ENCODE data around the gene PTGIR. TPM values are rescaled to one million over a fixed set of nuclear protein-coding genes. Genes with fewer than 3 reads are reported as not detected.

The PTGIR gene
- total and polyA plus RNA-seq, 2 of the 4 experiments (the other 2 are of a cell fraction), result 0.54 to 5.3 TPM

DNA sequence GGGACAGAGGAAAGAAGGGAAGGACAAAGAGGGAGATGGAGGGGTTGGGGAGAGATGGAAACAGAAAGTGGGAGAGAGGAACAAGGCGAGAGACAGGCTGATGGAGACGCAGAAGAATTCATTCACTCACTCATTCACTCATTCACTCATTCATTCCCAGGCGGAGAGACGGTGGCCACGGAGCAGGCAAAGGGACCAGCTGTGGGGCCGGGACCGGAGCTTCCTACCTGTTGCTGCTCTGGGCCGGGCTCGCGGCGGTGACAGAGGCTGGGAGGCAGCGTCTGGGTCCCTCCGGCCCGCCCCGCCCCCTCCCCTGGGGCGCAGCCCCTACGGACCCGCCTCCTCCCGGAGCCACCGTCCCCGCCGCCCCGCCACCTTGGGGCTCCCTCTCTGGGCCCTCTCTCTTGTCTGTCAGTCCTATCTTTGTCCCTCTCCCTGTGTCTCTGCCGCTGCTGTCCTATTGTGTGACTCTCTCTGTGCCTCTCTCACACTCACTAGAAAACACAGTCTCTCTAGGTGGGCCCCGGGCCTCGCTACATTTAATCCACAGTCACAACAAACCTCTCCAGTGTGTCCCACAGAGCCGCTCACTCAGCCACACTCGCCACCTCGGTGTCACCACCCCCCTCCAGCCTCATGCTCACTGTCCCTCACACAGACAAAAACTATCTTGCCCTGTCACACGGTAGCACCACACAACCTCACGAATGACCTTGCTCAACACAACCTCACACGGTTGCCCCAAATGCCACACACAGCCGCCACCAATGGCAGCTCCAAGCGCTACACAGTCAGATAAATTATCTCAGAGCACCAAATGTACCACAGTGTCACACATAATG is 11.3 kb upstream of the PTGIR start, which contains the start of gene GNG8:
GNG8 (minus strand) TSS at position 283 of the 842 bp plus-strand sequence. CDS start 1,520 bp downstream, outside the sequence.
- Histone ChIP-seq H4K91ac (ENCODE audit: insufficient read depth, low read depth, low read length) (no peak within 1 kb of the TSS), H3K27me3 (ENCODE audit: control insufficient read depth, insufficient read depth, low read length) (no peaks in the 10 kb centered on the region; the same call in 1 of the 2 replicates), H2AK5ac (ENCODE audit: low read depth, low read length) (0 out of 2 replicates have a peak within 1 kb of the TSS, but pooled peaks have one; percentile 25), H2AK9ac (replicated peaks; ENCODE audit: low read depth, low read length, poor library complexity) (peak within 1 kb of the TSS; percentile 72), H4K8ac (ENCODE audit: low read depth in 2 of 2, low read length in 2 of 2) (no peak within 1 kb of the TSS), H4K5ac (ENCODE audit: low read depth, low read length) (no peak within 1 kb of the TSS), H2BK120ac (ENCODE audit: low read depth, low read length) (no peak within 1 kb of the TSS), H3K18ac (ENCODE audit: low read depth, low read length) (no peak within 1 kb of the TSS), H3K9ac (ENCODE audit: low read depth, low read length) (no peak within 1 kb of the TSS), H3K9me1 (ENCODE audit: insufficient read depth, low read length) (no peaks in the 10 kb centered on the region), H3K4me3 (ENCODE audit: insufficient read depth, low read depth, low read length) (no peak within 1 kb of the TSS), H2BK5ac (ENCODE audit: low read depth, low read length, poor library complexity, severe bottlenecking) (no peak within 1 kb of the TSS), H3K79me1 (ENCODE audit: low read depth in 1 of 2, low read length in 2 of 2) (no peaks in the 10 kb centered on the region), H3K27ac (ENCODE audit: insufficient read depth, low read length) (no peak within 1 kb of the TSS), H3K4me2 (ENCODE audit: low read depth, low read length) (no peak within 1 kb of the TSS), H3K36me3 (ENCODE audit: control insufficient read depth, insufficient read depth, low read length) (no peaks in the 10 kb centered on the region), H2AFZ (replicated peaks; ENCODE audit: low read length, poor library complexity) (no peak within 1 kb of the TSS), H4K20me1 (ENCODE audit: insufficient read depth, low read length) (peaks cover 4% of the 10 kb centered on the region; the same call in 1 of the 2 replicates), H3K4ac (ENCODE audit: low read depth, low read length) (no peak within 1 kb of the TSS), H3K56ac (ENCODE audit: extremely low read depth, insufficient read depth, low read length) (no peak within 1 kb of the TSS), H2BK20ac (ENCODE audit: low read depth, low read length) (no peak within 1 kb of the TSS), H3K23ac (ENCODE audit: low read depth, low read length) (no peak within 1 kb of the TSS), H3K4me1 (ENCODE audit: control insufficient read depth, insufficient read depth, low read length) (peaks cover 10% of the 10 kb centered on the region), H3K9me3 (ENCODE audit: control insufficient read depth, insufficient read depth, low read length) (no peaks in the 10 kb centered on the region), H2BK15ac (ENCODE audit: low read depth, low read length) (no peak within 1 kb of the TSS), H3K14ac (replicated peaks; ENCODE audit: low read depth, low read length) (no peak within 1 kb of the TSS)
- TF ChIP-seq CTCF (conservative IDR thresholded peaks at IDR 0.05; ENCODE audit: low read depth, low read length) (no peak), MAZ (IDR thresholded peaks at IDR 0.05; ENCODE audit: borderline replicate concordance, low read depth, low read length) (no peak), MXI1 (IDR thresholded peaks at IDR 0.05; ENCODE audit: borderline replicate concordance, low read depth, low read length) (no peak), MAFK (IDR thresholded peaks at IDR 0.05; ENCODE audit: low read depth, low read length) (no peak), SMC3 (IDR thresholded peaks at IDR 0.05; ENCODE audit: low read depth, low read length) (no peak), RFX5 (IDR thresholded peaks at IDR 0.05; ENCODE audit: low read depth, low read length) (no peak), ELK1 (IDR thresholded peaks at IDR 0.05; ENCODE audit: borderline replicate concordance, low read depth, low read length) (no peak), RCOR1 (IDR thresholded peaks at IDR 0.05; ENCODE audit: insufficient replicate concordance, low read length) (no peak), CHD1 (IDR thresholded peaks at IDR 0.05; ENCODE audit: low read depth, low read length) (no peak), USF2 (IDR thresholded peaks at IDR 0.05; ENCODE audit: low read depth, low read length) (no peak), CEBPB (IDR thresholded peaks at IDR 0.05; ENCODE audit: low read depth, low read length) (no peak), NFE2L2 (IDR thresholded peaks at IDR 0.05; ENCODE audit: low read depth, low read length) (no peak), FOS (IDR thresholded peaks at IDR 0.05; ENCODE audit: low read depth, low read length) (no peak), RAD21 (IDR thresholded peaks at IDR 0.05; ENCODE audit: low read length) (no peak)
- dilution Hi-C loops (cut with HindIII; ENCODE audit: low sequenced_read_pairs, unreplicated experiment), result no loop called here
- DNase-seq (no peak), ATAC-seq (ENCODE audit: low read depth) (no peak)
- in situ Hi-C loops (cut with MboI; ENCODE audit: low sequenced_read_pairs), result no loop called here
- ChIA-PET CTCF (no interaction called here), POLR2A (ENCODE audit: unreplicated experiment) (no interaction called here)
- BruUV-seq (replicated peaks), result no TSS peak
- WGBS, 2 experiments (ENCODE audit: extremely low coverage in 2 of 2, insufficient read length in 1 of 2), result 46% methylated on average over 6 of the region's 34 CpGs; no CpG with 5 or more reads in 1 of the 2 experiments
- intact Hi-C loops (cut with micrococcal nuclease), result no loop called here
